Fibroblast of lung (primary cell): Measurements from ENCODE around the gene OAS1.

Source experiments
- EZH2 ChIP-seq: IDR thresholded peaks from 2 replicates; pipeline ENCODE4 v1.5.1; 2012; ENCODE audit warnings: low read length, control low read depth, mild to moderate bottlenecking; ENCODE audit errors: missing control alignments
- TF ChIP-seq, protein P1 (sequence below), 2 donors: IDR thresholded peaks in 1 of 2; conservative IDR thresholded peaks in 1 of 2; 1 replicate in 1 of 2; 2 replicates in 1 of 2; pipeline ENCODE4 v1.5.1; 2011 to 2012; ENCODE audit warnings: low read length in 2 of 2, control low read depth in 1 of 2, inconsistent platforms in 1 of 2, low read depth in 1 of 2, mild to moderate bottlenecking in 1 of 2

GRCh38 chr12:112929715-112930114 lies 23.0 kb downstream of the OAS1 start:
- TF ChIP-seq, protein P1, sequence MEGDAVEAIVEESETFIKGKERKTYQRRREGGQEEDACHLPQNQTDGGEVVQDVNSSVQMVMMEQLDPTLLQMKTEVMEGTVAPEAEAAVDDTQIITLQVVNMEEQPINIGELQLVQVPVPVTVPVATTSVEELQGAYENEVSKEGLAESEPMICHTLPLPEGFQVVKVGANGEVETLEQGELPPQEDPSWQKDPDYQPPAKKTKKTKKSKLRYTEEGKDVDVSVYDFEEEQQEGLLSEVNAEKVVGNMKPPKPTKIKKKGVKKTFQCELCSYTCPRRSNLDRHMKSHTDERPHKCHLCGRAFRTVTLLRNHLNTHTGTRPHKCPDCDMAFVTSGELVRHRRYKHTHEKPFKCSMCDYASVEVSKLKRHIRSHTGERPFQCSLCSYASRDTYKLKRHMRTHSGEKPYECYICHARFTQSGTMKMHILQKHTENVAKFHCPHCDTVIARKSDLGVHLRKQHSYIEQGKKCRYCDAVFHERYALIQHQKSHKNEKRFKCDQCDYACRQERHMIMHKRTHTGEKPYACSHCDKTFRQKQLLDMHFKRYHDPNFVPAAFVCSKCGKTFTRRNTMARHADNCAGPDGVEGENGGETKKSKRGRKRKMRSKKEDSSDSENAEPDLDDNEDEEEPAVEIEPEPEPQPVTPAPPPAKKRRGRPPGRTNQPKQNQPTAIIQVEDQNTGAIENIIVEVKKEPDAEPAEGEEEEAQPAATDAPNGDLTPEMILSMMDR (conservative IDR thresholded peaks at IDR 0.05 in 1 of 2, IDR thresholded peaks at IDR 0.05 in 1 of 2; ENCODE audit: low read depth in 1 of 2, low read length in 2 of 2): no peak
- no peak for TF ChIP-seq EZH2
